Coronary artery (tissue), 2 donors: ENCODE results near the gene ABO.
"Not testable (repeated sequence)": the region's sequence is repeated elsewhere in the genome, so short reads cannot be mapped to it uniquely, and the experiment has no call there.

Experiments used
- DNase-seq: peaks from one replicate; pipeline ENCODE4 v3.0.0-alpha.2; 2017; ENCODE audit warnings: low spot score
- H3K27ac ChIP-seq, 2 donors: fragments of 200-600 bp; sonication (generic); one replicate each; pipeline ENCODE4 v1.5.1; 2016 to 2019
- H3K4me3 ChIP-seq: fragments of 200-600 bp; sonication (generic); 2 replicates; pipeline ENCODE4 v1.5.1; 2016; ENCODE audit warnings: mild to moderate bottlenecking, moderate library complexity
- TF ChIP-seq, protein P1 (sequence below): fragments of 200-600 bp; sonication (generic); IDR thresholded peaks from one replicate; pipeline ENCODE4 v1.5.1; 2019; ENCODE audit warnings: antibody characterized with exemption

Gene ABO

GRCh38 chr9:133254471-133254870 lies 20.5 kb downstream of the ABO start:
- Histone ChIP-seq H3K27ac (no peak overlapping the region), H3K4me3 (no peak overlapping the region)
- no peak for DNase-seq
- TF ChIP-seq, protein P1, sequence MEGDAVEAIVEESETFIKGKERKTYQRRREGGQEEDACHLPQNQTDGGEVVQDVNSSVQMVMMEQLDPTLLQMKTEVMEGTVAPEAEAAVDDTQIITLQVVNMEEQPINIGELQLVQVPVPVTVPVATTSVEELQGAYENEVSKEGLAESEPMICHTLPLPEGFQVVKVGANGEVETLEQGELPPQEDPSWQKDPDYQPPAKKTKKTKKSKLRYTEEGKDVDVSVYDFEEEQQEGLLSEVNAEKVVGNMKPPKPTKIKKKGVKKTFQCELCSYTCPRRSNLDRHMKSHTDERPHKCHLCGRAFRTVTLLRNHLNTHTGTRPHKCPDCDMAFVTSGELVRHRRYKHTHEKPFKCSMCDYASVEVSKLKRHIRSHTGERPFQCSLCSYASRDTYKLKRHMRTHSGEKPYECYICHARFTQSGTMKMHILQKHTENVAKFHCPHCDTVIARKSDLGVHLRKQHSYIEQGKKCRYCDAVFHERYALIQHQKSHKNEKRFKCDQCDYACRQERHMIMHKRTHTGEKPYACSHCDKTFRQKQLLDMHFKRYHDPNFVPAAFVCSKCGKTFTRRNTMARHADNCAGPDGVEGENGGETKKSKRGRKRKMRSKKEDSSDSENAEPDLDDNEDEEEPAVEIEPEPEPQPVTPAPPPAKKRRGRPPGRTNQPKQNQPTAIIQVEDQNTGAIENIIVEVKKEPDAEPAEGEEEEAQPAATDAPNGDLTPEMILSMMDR: no peak

DNA sequence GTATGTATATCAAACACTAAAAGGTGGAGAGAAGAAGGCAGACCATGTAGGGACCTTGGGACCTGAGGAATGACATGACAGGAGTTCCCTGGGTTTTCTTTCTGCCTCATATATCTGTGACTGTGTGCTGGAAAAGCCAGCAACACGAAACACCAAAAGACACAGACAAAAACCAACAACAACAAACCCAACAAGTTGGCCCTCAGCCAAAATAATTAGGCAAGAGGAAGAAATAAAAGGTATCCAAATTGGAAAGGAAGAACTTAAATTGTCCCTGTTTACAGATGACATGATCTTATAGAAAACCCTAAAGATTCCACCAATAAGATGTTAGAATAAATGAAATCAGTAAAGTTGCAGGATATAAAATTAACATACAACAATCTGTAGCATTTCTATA lies 21.7 kb downstream of the ABO start:
- TF ChIP-seq, protein P1: no peak
- Histone ChIP-seq H3K27ac (no peak overlapping the region), H3K4me3 (no peak overlapping the region)
- no peak for DNase-seq

DNA sequence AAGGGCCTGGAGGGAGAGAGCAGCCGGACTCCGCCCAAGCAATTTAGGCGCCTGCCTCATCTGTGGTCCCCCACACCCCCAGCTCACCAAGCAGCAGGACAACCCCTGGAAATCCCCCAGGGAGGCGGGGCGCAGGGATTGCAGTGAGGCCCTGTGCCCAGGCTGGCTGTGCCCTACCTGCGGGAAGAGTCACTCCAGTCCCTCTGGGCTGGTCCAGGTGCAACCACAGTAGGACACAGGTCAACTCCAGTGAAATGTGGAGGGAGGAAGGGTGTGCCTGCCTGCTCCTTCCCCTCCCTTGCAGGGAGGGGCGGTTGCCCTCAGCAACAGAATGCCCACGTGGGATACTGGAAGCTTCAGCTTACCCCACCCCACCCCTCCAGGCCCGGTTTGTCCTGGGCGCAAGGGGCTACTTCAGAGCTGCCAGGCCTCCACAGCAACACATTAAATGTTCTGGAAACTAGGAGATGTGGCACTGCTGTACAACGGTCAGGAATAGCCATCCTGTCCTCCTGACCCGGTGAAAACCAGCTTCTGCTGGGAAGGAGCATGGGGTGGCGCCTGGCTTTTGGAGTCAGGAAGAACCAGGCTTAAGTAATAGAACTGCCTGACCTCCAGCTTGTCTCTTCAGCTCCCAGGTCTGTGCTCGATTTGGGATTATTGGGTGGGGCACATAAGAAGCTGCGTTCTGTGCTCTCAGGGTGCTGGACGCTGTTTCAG lies 22.5 kb downstream of the ABO start:
- H3K27ac ChIP-seq: peak overlapping the region in 1 of 2 donors; percentile 65
- no peak for DNase-seq
- TF ChIP-seq, protein P1: no peak
- no peak overlapping the region for H3K4me3 ChIP-seq

DNA sequence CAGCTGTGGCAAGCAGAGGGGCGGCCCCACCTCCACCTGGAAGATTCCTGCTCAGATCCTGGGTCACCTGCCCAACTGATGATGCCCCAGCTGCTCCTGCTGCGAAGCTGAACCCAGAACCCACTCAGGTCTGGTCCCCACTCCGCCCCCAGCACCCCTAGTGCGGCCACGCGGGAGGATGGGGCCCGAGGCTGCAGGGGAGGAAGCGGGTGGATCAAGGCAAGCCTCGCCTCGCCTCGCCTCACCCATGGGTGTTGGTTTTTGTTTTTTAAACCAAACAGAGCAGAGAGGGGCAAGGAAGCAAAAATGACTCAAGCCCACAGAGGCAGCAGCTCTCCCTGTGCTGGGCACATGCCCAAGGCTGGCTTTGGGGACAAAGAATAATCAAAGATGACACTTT lies 23.2 kb downstream of the ABO start:
- Histone ChIP-seq H3K4me3 (no peak overlapping the region), H3K27ac (no peak overlapping the region)
- TF ChIP-seq, protein P1: no peak
- no peak for DNase-seq

GRCh38 chr9:133251221-133251620 lies 23.8 kb downstream of the ABO start:
- not testable (repeated sequence) for H3K27ac ChIP-seq, DNase-seq, H3K4me3 ChIP-seq

- DNase-seq: no peak
- no peak overlapping the region for H3K4me3 ChIP-seq
- TF ChIP-seq, protein P1: no peak
- no peak overlapping the region for H3K27ac ChIP-seq
These were observed 24.2 kb downstream of the ABO start for GRCh38 chr9:133250741-133251170.

- Histone ChIP-seq H3K27ac (no peak overlapping the region), H3K4me3 (no peak overlapping the region)
- TF ChIP-seq, protein P1: no peak
- no peak for DNase-seq
These were observed 25.7 kb downstream of the ABO start for GRCh38 chr9:133249337-133249736.
